ENCODE data around the gene BBS2. TPM values are rescaled to one million over a fixed set of nuclear protein-coding genes. Genes with fewer than 3 reads are reported as not detected.
A peak's percentile ranks its signal among the peaks of the same experiment; 100 is the strongest.

Gene BBS2
- total RNA-seq, 2 donors from 2014 or later = 14.3 to 19.1 TPM

DNA sequence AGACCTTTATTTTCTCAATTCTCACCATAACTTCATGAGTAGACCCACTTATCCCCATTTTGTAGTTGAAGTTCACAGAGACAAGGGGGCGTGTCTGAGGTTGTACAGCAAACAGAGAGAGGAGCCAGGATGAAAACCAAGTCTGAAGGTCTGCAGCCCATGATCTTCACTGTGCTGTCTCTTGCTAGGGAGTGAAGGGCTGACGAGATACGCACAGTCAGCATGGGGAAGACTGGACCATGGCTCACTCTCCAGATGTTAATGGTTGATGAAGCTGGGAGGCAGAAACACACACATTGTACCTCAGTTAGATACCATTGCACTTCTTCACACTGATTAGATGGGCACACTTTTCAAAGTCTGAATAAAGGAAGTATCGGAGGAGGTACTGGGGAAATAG, 39.3 kb upstream of the BBS2 start:
- TF ChIP-seq, protein P1, sequence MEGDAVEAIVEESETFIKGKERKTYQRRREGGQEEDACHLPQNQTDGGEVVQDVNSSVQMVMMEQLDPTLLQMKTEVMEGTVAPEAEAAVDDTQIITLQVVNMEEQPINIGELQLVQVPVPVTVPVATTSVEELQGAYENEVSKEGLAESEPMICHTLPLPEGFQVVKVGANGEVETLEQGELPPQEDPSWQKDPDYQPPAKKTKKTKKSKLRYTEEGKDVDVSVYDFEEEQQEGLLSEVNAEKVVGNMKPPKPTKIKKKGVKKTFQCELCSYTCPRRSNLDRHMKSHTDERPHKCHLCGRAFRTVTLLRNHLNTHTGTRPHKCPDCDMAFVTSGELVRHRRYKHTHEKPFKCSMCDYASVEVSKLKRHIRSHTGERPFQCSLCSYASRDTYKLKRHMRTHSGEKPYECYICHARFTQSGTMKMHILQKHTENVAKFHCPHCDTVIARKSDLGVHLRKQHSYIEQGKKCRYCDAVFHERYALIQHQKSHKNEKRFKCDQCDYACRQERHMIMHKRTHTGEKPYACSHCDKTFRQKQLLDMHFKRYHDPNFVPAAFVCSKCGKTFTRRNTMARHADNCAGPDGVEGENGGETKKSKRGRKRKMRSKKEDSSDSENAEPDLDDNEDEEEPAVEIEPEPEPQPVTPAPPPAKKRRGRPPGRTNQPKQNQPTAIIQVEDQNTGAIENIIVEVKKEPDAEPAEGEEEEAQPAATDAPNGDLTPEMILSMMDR (IDR thresholded peaks at IDR 0.05) = no peak
- no peak for TF ChIP-seq POLR2A (IDR thresholded peaks at IDR 0.05)
- DNase-seq (no peak), ATAC-seq (no peak)
- 85 to 92% methylated on average over 4 of the region's 4 CpGs for WGBS, 2 donors
- Histone ChIP-seq H3K4me1 (no peaks in the 10 kb centered on the region), H3K9me3 (no peaks in the 10 kb centered on the region), H3K27me3 (no peaks in the 10 kb centered on the region), H3K36me3 (replicated peaks in 1 of 2; ENCODE audit: insufficient read depth in 1 of 2, low read depth in 2 of 2) (no peaks in the 10 kb centered on the region), H3K27ac (no peak overlapping the region), H3K4me3 (no peak overlapping the region)
- intact Hi-C loops (cut with DNase I) = no loop called here

DNA sequence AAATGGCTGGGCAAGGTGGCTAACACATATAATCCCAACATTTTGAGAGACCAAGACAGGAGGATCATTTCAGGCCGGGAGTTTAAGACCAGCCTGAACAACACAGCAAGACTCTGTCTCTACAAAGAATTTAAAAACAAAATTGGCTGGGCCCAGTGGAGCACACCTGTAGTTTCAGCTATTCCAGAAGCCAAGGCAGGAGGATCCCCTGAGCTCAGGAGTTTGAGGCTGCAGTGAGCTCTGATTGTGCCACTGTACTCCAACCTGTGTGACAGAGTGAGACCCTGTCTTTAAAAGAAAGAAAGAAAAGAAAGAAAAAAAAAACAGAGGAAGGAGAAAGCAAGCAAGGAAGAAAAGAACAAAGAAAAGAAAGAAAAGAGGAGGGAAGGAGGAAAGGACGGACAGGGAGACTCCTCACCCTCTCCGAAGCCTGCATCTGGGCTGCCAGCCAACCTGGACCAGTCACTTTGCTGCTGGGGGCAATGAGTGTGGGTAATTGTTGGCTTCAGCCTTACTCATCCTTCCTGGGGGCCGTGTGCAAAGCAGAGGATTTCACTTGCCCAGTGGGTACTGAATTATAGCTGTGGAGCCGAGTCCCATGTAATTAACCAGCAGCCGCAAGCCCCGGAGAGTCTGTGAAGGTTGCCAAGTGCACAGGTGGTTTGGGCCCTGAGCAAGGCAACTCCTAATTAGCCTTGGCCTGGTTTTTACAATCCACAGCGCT, 38.4 kb upstream of the BBS2 start:
- Histone ChIP-seq H3K27me3 (no peaks in the 10 kb centered on the region), H3K4me3 (no peak overlapping the region), H3K36me3 (replicated peaks in 1 of 2; ENCODE audit: insufficient read depth in 1 of 2, low read depth in 2 of 2) (no peaks in the 10 kb centered on the region), H3K4me1 (no peaks in the 10 kb centered on the region), H3K9me3 (no peaks in the 10 kb centered on the region), H3K27ac (no peak overlapping the region)
- ATAC-seq (no peak), DNase-seq (peak in 3 of 4 donors; percentile 16 to 57 (median 39))
- TF ChIP-seq POLR2A (IDR thresholded peaks at IDR 0.05) = no peak
- TF ChIP-seq, protein P1 (IDR thresholded peaks at IDR 0.05) = no peak
- intact Hi-C loops (cut with DNase I) = no loop called here
- 49 to 56% methylated on average over 6 to 8 of the region's 8 CpGs for WGBS, 2 donors

DNA sequence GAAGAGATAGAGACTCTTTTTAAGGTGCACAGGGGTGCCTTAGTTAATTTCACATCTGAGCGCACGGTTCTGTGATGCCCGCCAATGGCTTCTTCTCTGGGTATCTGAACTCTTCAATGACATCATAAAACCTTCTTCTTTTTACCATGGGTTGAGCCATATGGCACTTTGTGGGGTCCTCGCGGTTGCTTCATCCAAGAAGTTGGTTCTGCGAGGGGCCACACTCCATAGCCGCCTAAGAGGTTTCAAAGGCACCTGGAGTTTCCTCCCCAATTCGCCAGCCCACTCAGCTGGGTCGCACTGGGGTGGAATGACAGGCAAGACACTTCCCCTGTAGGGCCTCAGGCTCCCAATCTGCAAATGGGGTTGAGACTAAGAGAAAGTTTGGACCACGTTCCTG, 34.6 kb upstream of the BBS2 start:
- Histone ChIP-seq H3K27me3 (no peaks in the 10 kb centered on the region), H3K36me3 (replicated peaks in 1 of 2; ENCODE audit: insufficient read depth in 1 of 2, low read depth in 2 of 2) (no peaks in the 10 kb centered on the region), H3K4me1 (peaks cover 6% of the 10 kb centered on the region), H3K4me3 (no peak overlapping the region), H3K9me3 (no peaks in the 10 kb centered on the region), H3K27ac (no peak overlapping the region)
- 88 to 91% methylated on average over 8 to 10 of the region's 10 CpGs for WGBS, 2 donors
- no peak for ATAC-seq
- intact Hi-C loops (cut with DNase I) = no loop called here
- DNase-seq = no peak
- TF ChIP-seq, protein P1 (IDR thresholded peaks at IDR 0.05) = no peak
- no peak for TF ChIP-seq POLR2A (IDR thresholded peaks at IDR 0.05)

DNA sequence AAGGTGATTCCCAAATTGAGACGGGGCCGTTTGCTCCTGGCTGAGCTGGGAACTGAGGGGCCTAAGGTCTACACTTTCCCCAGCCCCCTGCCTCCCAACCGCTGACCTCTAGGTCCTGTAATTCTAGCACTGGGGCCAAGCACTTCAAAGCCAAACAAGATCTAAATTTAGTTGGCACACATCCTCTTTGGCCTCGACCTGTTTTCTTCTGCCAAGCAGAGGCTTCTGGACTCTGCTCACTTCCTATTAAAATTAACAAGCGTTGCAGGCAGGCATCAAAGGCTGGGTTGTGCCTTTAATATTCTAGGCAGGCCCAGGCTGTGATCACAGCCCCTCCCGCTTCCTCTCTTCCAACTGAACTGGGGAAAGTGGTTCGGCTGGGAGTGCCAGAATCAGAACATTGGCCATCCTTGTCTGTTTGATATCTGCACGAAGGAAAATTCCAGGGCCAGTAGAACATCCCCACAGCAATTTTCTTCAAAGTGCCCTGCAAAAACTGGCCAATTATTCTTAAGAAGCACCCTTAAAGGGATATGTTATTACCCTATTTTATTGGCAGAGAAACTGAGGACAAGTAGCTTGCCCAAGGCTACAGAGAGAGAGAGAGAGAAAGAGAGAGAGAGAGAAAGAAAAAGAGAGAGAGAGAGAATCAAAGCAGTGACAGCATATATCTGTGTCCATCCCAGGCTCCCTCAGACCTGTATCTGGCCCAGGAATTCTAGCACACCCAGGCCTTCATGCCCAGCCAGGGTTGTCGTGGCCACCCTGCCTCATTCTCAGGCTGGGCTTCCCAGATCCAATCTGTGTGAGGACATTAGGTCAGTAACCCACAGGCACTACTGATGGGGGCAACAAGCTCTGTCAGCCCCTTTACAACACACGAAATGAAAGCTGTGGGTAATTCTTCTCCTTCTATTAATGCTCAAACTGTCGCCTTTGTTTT, 32.2 kb upstream of the BBS2 start:
- intact Hi-C loops (cut with DNase I) = no loop called here
- TF ChIP-seq, protein P1 (IDR thresholded peaks at IDR 0.05) = no peak
- TF ChIP-seq POLR2A (IDR thresholded peaks at IDR 0.05) = no peak
- WGBS, 2 donors = 37 to 46% methylated on average over 10 to 11 of the region's 11 CpGs
- Histone ChIP-seq H3K4me1 (peaks cover 6% of the 10 kb centered on the region), H3K27ac (no peak overlapping the region), H3K4me3 (no peak overlapping the region), H3K9me3 (no peaks in the 10 kb centered on the region), H3K36me3 (replicated peaks in 1 of 2; ENCODE audit: insufficient read depth in 1 of 2, low read depth in 2 of 2) (no peaks in the 10 kb centered on the region), H3K27me3 (no peaks in the 10 kb centered on the region)
- DNase-seq (peak in 3 of 4 donors; percentile 18 to 42 (median 39)), ATAC-seq (no peak)

Data from body of pancreas (tissue), 4 donors.